NCI-H2171 (cell line): Measurements from ENCODE around the gene CPNE5.

Source experiments
- DNase-seq: peaks from one replicate; lab custom pipeline; 2025; lab: John Stamatoyannopoulos, UW

CPNE5 gene

GRCh38 chr6:36834576-36835341, 4.5 kb downstream of the CPNE5 start:
- peak; percentile 77 for DNase-seq

GRCh38 chr6:36833182-36833789, 6.0 kb downstream of the CPNE5 start:
- no peak for DNase-seq

- DNase-seq, result no peak
These were observed 6.9 kb downstream of the CPNE5 start for GRCh38 chr6:36832313-36832712.

- DNase-seq, result no peak
These were observed 8.7 kb downstream of the CPNE5 start for GRCh38 chr6:36830577-36830976.

- peak; percentile 38 for DNase-seq
These were observed 9.2 kb downstream of the CPNE5 start for GRCh38 chr6:36829919-36830544.

GRCh38 chr6:36827261-36828079, 11.8 kb downstream of the CPNE5 start:
- no peak for DNase-seq

- no peak for DNase-seq
These were observed 12.6 kb downstream of the CPNE5 start for GRCh38 chr6:36826520-36827227.

- no peak for DNase-seq
These were observed 13.2 kb downstream of the CPNE5 start for GRCh38 chr6:36825994-36826393.

- DNase-seq, result no peak
These were observed 13.8 kb downstream of the CPNE5 start for GRCh38 chr6:36825452-36825851.

GRCh38 chr6:36824253-36824652, 15.0 kb downstream of the CPNE5 start:
- no peak for DNase-seq

- no peak for DNase-seq
These were observed 15.7 kb downstream of the CPNE5 start for GRCh38 chr6:36823421-36824096.

- no peak for DNase-seq
These were observed 16.6 kb downstream of the CPNE5 start for GRCh38 chr6:36822506-36823269.

- no peak for DNase-seq
These were observed 17.5 kb downstream of the CPNE5 start for GRCh38 chr6:36821581-36822335.

GRCh38 chr6:36820700-36821580, 18.3 kb downstream of the CPNE5 start:
- DNase-seq, result no peak

- DNase-seq, result no peak
These were observed 20.5 kb downstream of the CPNE5 start for GRCh38 chr6:36818756-36819155.

- DNase-seq, result no peak
These were observed 21.4 kb downstream of the CPNE5 start for GRCh38 chr6:36817847-36818246.

GRCh38 chr6:36817176-36817817, 21.9 kb downstream of the CPNE5 start:
- DNase-seq, result no peak
